ENCODE results near the gene NMNAT1. TPM values are rescaled to one million over a fixed set of nuclear protein-coding genes. Genes with fewer than 3 reads are reported as not detected.

The NMNAT1 gene
- total and polyA plus RNA-seq, 2 of the 8 experiments (the other 6 are each of a cell fraction or from before 2014, with no cell fraction given): 2.0 to 2.5 TPM

DNA sequence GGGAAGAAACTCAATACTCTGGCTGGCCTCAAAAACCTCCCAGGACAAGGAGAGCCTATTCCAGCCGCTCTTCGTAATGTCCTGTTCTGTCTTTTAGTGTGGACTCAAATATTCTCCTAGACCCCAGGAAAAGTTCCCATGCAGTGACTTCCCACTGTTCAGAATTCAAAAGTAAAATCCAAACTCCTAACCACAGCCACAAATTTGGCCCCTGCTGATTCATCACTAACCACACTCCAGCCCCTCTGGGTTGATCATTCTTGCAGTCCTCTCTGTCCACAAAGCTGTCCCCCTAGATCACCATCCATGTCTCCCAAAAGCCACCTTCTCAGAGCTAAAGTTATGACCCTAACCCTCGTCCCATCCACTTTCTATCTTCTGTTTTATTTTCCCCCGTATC lies 38.3 kb upstream of the NMNAT1 start (continued):
- TF ChIP-seq, protein P1, sequence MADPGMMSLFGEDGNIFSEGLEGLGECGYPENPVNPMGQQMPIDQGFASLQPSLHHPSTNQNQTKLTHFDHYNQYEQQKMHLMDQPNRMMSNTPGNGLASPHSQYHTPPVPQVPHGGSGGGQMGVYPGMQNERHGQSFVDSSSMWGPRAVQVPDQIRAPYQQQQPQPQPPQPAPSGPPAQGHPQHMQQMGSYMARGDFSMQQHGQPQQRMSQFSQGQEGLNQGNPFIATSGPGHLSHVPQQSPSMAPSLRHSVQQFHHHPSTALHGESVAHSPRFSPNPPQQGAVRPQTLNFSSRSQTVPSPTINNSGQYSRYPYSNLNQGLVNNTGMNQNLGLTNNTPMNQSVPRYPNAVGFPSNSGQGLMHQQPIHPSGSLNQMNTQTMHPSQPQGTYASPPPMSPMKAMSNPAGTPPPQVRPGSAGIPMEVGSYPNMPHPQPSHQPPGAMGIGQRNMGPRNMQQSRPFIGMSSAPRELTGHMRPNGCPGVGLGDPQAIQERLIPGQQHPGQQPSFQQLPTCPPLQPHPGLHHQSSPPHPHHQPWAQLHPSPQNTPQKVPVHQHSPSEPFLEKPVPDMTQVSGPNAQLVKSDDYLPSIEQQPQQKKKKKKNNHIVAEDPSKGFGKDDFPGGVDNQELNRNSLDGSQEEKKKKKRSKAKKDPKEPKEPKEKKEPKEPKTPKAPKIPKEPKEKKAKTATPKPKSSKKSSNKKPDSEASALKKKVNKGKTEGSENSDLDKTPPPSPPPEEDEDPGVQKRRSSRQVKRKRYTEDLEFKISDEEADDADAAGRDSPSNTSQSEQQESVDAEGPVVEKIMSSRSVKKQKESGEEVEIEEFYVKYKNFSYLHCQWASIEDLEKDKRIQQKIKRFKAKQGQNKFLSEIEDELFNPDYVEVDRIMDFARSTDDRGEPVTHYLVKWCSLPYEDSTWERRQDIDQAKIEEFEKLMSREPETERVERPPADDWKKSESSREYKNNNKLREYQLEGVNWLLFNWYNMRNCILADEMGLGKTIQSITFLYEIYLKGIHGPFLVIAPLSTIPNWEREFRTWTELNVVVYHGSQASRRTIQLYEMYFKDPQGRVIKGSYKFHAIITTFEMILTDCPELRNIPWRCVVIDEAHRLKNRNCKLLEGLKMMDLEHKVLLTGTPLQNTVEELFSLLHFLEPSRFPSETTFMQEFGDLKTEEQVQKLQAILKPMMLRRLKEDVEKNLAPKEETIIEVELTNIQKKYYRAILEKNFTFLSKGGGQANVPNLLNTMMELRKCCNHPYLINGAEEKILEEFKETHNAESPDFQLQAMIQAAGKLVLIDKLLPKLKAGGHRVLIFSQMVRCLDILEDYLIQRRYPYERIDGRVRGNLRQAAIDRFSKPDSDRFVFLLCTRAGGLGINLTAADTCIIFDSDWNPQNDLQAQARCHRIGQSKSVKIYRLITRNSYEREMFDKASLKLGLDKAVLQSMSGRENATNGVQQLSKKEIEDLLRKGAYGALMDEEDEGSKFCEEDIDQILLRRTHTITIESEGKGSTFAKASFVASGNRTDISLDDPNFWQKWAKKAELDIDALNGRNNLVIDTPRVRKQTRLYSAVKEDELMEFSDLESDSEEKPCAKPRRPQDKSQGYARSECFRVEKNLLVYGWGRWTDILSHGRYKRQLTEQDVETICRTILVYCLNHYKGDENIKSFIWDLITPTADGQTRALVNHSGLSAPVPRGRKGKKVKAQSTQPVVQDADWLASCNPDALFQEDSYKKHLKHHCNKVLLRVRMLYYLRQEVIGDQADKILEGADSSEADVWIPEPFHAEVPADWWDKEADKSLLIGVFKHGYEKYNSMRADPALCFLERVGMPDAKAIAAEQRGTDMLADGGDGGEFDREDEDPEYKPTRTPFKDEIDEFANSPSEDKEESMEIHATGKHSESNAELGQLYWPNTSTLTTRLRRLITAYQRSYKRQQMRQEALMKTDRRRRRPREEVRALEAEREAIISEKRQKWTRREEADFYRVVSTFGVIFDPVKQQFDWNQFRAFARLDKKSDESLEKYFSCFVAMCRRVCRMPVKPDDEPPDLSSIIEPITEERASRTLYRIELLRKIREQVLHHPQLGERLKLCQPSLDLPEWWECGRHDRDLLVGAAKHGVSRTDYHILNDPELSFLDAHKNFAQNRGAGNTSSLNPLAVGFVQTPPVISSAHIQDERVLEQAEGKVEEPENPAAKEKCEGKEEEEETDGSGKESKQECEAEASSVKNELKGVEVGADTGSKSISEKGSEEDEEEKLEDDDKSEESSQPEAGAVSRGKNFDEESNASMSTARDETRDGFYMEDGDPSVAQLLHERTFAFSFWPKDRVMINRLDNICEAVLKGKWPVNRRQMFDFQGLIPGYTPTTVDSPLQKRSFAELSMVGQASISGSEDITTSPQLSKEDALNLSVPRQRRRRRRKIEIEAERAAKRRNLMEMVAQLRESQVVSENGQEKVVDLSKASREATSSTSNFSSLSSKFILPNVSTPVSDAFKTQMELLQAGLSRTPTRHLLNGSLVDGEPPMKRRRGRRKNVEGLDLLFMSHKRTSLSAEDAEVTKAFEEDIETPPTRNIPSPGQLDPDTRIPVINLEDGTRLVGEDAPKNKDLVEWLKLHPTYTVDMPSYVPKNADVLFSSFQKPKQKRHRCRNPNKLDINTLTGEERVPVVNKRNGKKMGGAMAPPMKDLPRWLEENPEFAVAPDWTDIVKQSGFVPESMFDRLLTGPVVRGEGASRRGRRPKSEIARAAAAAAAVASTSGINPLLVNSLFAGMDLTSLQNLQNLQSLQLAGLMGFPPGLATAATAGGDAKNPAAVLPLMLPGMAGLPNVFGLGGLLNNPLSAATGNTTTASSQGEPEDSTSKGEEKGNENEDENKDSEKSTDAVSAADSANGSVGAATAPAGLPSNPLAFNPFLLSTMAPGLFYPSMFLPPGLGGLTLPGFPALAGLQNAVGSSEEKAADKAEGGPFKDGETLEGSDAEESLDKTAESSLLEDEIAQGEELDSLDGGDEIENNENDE (IDR thresholded peaks at IDR 0.05; ENCODE audit: insufficient replicate concordance, low read length): no peak
- TF ChIP-seq KDM5A (IDR thresholded peaks at IDR 0.05; ENCODE audit: low read length): no peak

Data from H1 (cell line).